ENCODE results near the gene PTP4A2.

DNA sequence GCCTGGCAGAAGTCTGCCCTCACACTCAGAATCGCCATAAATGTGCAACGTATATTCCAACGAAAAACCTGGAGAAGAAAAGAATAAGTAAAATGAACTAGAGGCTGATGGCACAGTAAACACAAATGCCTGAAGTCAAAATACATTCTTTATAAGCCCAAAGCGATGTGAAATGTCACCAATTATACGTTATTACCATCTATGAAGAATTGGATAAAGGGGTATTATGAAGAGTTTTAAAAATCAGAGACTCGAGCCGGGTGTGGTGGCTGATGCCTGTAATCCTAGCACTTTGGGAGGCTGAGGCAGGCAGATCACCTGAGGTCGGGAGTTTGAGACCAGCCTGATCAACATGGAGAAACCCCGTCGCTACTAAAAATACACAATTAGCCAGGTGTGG, 18.6 kb downstream of the PTP4A2 start:
- TF ChIP-seq, protein P1, sequence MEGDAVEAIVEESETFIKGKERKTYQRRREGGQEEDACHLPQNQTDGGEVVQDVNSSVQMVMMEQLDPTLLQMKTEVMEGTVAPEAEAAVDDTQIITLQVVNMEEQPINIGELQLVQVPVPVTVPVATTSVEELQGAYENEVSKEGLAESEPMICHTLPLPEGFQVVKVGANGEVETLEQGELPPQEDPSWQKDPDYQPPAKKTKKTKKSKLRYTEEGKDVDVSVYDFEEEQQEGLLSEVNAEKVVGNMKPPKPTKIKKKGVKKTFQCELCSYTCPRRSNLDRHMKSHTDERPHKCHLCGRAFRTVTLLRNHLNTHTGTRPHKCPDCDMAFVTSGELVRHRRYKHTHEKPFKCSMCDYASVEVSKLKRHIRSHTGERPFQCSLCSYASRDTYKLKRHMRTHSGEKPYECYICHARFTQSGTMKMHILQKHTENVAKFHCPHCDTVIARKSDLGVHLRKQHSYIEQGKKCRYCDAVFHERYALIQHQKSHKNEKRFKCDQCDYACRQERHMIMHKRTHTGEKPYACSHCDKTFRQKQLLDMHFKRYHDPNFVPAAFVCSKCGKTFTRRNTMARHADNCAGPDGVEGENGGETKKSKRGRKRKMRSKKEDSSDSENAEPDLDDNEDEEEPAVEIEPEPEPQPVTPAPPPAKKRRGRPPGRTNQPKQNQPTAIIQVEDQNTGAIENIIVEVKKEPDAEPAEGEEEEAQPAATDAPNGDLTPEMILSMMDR (IDR thresholded peaks at IDR 0.05): no peak
- no peak for TF ChIP-seq POLR2A (IDR thresholded peaks at IDR 0.05)
